Liver (tissue), 9 donors: ENCODE data around the gene DCAKD. TPM values are rescaled to one million over a fixed set of nuclear protein-coding genes. Genes with fewer than 3 reads are reported as not detected.

Source experiments
- DNase-seq: peaks from one replicate; pipeline ENCODE4 v3.0.0-alpha.2; 2017; ENCODE audit warnings: low spot score
- H3K27ac ChIP-seq, 2 donors: one replicate each; pipeline ENCODE4 v1.7.0; 2013; ENCODE audit warnings: inconsistent platforms in 2 of 2, low read length in 2 of 2, control low read depth in 1 of 2, low read depth in 1 of 2, mild to moderate bottlenecking in 1 of 2
- H3K27me3 ChIP-seq, 4 donors: one replicate each; pipeline versions ENCODE4 v1.6.1 to v1.7.0; 2013; ENCODE audit warnings: low read length in 3 of 4, inconsistent platforms in 1 of 4, mild to moderate bottlenecking in 1 of 4, moderate library complexity in 1 of 4; ENCODE audit not compliant: control insufficient read depth in 4 of 4, insufficient read depth in 4 of 4
- H3K36me3 ChIP-seq, 4 donors: one replicate each; pipeline versions ENCODE4 v1.6.1 to v1.7.0; 2013; ENCODE audit warnings: low read length in 3 of 4, mild to moderate bottlenecking in 3 of 4, low read depth in 1 of 4, moderate library complexity in 1 of 4; ENCODE audit not compliant: control insufficient read depth in 4 of 4, insufficient read depth in 3 of 4
- H3K4me1 ChIP-seq, 4 donors: one replicate each; pipeline versions ENCODE4 v1.6.1 to v1.7.0; 2013; ENCODE audit warnings: low read length in 3 of 4, mild to moderate bottlenecking in 3 of 4, moderate library complexity in 1 of 4; ENCODE audit not compliant: control insufficient read depth in 4 of 4, insufficient read depth in 4 of 4
- H3K4me3 ChIP-seq, 3 donors: one replicate each; pipeline versions ENCODE4 v1.6.1 to v1.7.0; 2013; ENCODE audit warnings: low read length in 3 of 3, control low read depth in 1 of 3, low read depth in 1 of 3, mild to moderate bottlenecking in 1 of 3
- H3K9ac ChIP-seq, 2 donors: one replicate each; pipeline ENCODE4 v1.7.0; 2013; ENCODE audit warnings: low read length in 2 of 2, mild to moderate bottlenecking in 2 of 2, moderate library complexity in 2 of 2, control low read depth in 1 of 2, low read depth in 1 of 2
- H3K9me3 ChIP-seq, 4 donors: one replicate each; pipeline versions ENCODE4 v1.6.1 to v1.7.0; 2013; ENCODE audit warnings: low read length in 3 of 4; ENCODE audit not compliant: control insufficient read depth in 4 of 4
- EGR1 ChIP-seq, 2 donors: IDR thresholded peaks; 2 replicates each; pipeline ENCODE4 v1.6.1; 2016 to 2018; ENCODE audit warnings: antibody characterized with exemption in 2 of 2, low read depth in 2 of 2
- FOXA1 ChIP-seq: IDR thresholded peaks from 2 replicates; pipeline ENCODE4 v1.6.1; 2016; ENCODE audit warnings: antibody characterized with exemption
- FOXA2 ChIP-seq: IDR thresholded peaks from 2 replicates; pipeline ENCODE4 v1.6.1; 2016; ENCODE audit warnings: antibody characterized with exemption
- HNF4G ChIP-seq: IDR thresholded peaks from 2 replicates; pipeline ENCODE4 v1.6.1; 2016; ENCODE audit warnings: antibody characterized with exemption
- JUND ChIP-seq, 2 donors: IDR thresholded peaks; 2 replicates each; pipeline ENCODE4 v1.6.1; 2016; ENCODE audit warnings: antibody characterized with exemption in 2 of 2
- NR2F2 ChIP-seq: IDR thresholded peaks from 2 replicates; pipeline ENCODE4 v1.6.1; 2016; ENCODE audit warnings: antibody characterized with exemption
- RAD21 ChIP-seq, 2 donors: IDR thresholded peaks; 2 replicates each; pipeline ENCODE4 v1.6.1; 2016; ENCODE audit warnings: antibody characterized with exemption in 2 of 2, mild to moderate bottlenecking in 2 of 2
- SP1 ChIP-seq: IDR thresholded peaks from 2 replicates; pipeline ENCODE4 v1.6.1; 2018; ENCODE audit warnings: antibody characterized with exemption, mild to moderate bottlenecking
- TAF1 ChIP-seq: conservative IDR thresholded peaks from 2 replicates; pipeline ENCODE4 v1.6.1; 2016; ENCODE audit warnings: antibody characterized with exemption, mild to moderate bottlenecking
- YY1 ChIP-seq: IDR thresholded peaks from 2 replicates; pipeline ENCODE4 v1.6.1; 2016; ENCODE audit warnings: antibody characterized with exemption, mild to moderate bottlenecking
- WGBS: extraction: QIAGEN DNeasy Blood & Tissue Kit; methylation state at CpG from one replicate; pipeline ENCODE4 v1.1.7; 2013; 5-methylcytosine and 5-hydroxymethylcytosine counted together
- polyA plus RNA-seq, 2 donors: library from polyadenylated mRNA; stranded (reverse) in 1 of 2; unstranded in 1 of 2; fragments of 200-250 nt in 1 of 2; fragments of >200 nt in 1 of 2; fragmentation: Nextera tagmentation in 1 of 2; extraction: Ambion mirVana in 1 of 2; gene quantifications; one replicate each; pipeline versions ENCODE4 v1.2.1 to v1.2.3, GENCODE V29; 2013 to 2015
- total RNA-seq, 2 donors: library from RNA; depleted of rRNA; stranded (reverse); fragments of >200 nt; gene quantifications; one replicate each; pipeline ENCODE4 v1.2.3, GENCODE V29; 2014
- TF ChIP-seq, protein P1 (sequence below): fragments of 150-350 bp; IDR thresholded peaks from 2 replicates; pipeline ENCODE4 v1.5.1; 2017; ENCODE audit warnings: improper control_type of control experiment, low read depth, low read length; ENCODE audit not compliant: missing input control
- TF ChIP-seq, protein P2 (sequence below): IDR thresholded peaks from 2 replicates; pipeline ENCODE4 v1.6.1; 2016; ENCODE audit warnings: antibody characterized with exemption
- TF ChIP-seq, protein P3 (sequence below): IDR thresholded peaks from 2 replicates; pipeline ENCODE4 v1.6.1; 2016; ENCODE audit warnings: antibody characterized with exemption
- TF ChIP-seq, protein P4 (sequence below): IDR thresholded peaks from 2 replicates; pipeline ENCODE4 v1.6.1; 2016; ENCODE audit warnings: antibody characterized with exemption, mild to moderate bottlenecking
- donor health status: healthy.
- donor health status: healthy.
- donor health status: healthy.
- donor health status: healthy.
- donor health status: healthy.

DCAKD gene
- total and polyA plus RNA-seq, 4 donors = 9.7 to 22.9 (median 14.6) TPM

DNA sequence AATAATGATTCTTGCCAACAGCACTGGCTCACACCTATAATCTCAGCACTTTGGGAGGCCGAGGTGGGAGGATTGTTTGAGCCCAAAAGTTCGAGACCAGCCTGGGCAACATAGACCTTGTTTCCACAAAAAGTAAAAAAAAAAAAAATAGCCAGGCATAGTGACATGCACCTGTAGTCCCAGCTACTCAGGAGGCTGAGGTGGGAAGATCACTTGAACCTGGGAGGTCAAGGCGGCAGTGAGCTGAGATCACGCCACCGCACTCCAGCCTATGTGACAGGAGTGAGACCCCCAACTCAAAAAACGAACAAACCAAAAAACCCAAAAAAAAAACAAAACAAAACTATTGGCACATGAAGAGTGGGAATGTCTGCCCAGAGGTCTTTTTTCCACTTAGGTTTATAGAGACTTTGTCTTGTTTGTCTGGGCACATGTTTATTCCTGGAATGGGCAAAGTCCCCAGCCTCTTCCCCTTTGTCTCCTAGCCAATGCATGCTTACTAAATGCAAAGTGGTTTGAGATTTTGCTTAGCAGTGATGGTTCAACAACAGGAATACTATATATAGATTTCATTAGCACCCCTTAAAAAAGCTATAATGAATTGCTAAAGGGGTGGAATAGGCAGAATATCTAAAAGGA is 35.6 kb upstream of the DCAKD start (continued):
- TF ChIP-seq, protein P1, sequence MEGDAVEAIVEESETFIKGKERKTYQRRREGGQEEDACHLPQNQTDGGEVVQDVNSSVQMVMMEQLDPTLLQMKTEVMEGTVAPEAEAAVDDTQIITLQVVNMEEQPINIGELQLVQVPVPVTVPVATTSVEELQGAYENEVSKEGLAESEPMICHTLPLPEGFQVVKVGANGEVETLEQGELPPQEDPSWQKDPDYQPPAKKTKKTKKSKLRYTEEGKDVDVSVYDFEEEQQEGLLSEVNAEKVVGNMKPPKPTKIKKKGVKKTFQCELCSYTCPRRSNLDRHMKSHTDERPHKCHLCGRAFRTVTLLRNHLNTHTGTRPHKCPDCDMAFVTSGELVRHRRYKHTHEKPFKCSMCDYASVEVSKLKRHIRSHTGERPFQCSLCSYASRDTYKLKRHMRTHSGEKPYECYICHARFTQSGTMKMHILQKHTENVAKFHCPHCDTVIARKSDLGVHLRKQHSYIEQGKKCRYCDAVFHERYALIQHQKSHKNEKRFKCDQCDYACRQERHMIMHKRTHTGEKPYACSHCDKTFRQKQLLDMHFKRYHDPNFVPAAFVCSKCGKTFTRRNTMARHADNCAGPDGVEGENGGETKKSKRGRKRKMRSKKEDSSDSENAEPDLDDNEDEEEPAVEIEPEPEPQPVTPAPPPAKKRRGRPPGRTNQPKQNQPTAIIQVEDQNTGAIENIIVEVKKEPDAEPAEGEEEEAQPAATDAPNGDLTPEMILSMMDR = no peak
- peak; percentile 68 for TF ChIP-seq FOXA2
- TF ChIP-seq HNF4G = peak; percentile 84
- TF ChIP-seq, protein P2, sequence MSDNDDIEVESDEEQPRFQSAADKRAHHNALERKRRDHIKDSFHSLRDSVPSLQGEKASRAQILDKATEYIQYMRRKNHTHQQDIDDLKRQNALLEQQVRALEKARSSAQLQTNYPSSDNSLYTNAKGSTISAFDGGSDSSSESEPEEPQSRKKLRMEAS = peak; percentile 92
- TF ChIP-seq, protein P3, sequence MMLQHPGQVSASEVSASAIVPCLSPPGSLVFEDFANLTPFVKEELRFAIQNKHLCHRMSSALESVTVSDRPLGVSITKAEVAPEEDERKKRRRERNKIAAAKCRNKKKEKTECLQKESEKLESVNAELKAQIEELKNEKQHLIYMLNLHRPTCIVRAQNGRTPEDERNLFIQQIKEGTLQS = no peak
- peak in 1 of 2 donors; percentile 15 for TF ChIP-seq RAD21 (IDR thresholded peaks at IDR 0.05)
- no peak for TF ChIP-seq TAF1
- peak; percentile 69 for TF ChIP-seq FOXA1
- TF ChIP-seq NR2F2 = no peak
- peak; percentile 43 to 83 for TF ChIP-seq JUND (IDR thresholded peaks at IDR 0.05)
- TF ChIP-seq SP1 = peak; percentile 87

DNA sequence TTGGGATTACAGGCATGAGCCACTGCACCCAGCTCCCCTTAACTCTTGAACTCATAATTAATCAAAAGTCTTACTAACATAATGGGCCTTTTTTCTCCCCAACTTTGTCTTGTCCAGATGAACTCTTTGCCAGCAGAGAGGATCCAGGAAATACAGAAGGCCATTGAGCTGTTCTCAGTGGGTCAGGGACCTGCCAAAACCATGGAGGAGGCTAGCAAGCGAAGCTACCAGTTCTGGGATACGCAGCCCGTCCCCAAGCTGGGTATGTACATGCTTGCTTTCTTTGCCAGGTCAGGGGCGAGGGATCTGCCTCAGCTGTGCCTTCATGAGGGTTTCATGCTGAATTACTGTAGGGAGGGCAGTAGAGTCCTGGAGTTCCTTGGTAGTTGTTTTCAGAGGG is 35.0 kb upstream of the DCAKD start:
- WGBS = 92% methylated on average over 4 of the region's 4 CpGs
- H3K9me3 ChIP-seq = no peaks in the 10 kb centered on the region
- H3K36me3 ChIP-seq = peaks cover 8 to 44% (median 29%) of the 10 kb centered on the region in 4 donors
- peaks cover 13 to 34% (median 21%) of the 10 kb centered on the region in 4 donors for H3K4me1 ChIP-seq
- TF ChIP-seq, protein P4, sequence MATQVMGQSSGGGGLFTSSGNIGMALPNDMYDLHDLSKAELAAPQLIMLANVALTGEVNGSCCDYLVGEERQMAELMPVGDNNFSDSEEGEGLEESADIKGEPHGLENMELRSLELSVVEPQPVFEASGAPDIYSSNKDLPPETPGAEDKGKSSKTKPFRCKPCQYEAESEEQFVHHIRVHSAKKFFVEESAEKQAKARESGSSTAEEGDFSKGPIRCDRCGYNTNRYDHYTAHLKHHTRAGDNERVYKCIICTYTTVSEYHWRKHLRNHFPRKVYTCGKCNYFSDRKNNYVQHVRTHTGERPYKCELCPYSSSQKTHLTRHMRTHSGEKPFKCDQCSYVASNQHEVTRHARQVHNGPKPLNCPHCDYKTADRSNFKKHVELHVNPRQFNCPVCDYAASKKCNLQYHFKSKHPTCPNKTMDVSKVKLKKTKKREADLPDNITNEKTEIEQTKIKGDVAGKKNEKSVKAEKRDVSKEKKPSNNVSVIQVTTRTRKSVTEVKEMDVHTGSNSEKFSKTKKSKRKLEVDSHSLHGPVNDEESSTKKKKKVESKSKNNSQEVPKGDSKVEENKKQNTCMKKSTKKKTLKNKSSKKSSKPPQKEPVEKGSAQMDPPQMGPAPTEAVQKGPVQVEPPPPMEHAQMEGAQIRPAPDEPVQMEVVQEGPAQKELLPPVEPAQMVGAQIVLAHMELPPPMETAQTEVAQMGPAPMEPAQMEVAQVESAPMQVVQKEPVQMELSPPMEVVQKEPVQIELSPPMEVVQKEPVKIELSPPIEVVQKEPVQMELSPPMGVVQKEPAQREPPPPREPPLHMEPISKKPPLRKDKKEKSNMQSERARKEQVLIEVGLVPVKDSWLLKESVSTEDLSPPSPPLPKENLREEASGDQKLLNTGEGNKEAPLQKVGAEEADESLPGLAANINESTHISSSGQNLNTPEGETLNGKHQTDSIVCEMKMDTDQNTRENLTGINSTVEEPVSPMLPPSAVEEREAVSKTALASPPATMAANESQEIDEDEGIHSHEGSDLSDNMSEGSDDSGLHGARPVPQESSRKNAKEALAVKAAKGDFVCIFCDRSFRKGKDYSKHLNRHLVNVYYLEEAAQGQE = no peak
- no peak for TF ChIP-seq FOXA1
- TF ChIP-seq HNF4G = no peak
- no peak for TF ChIP-seq JUND (IDR thresholded peaks at IDR 0.05)
- no peak for TF ChIP-seq YY1
- no peak for TF ChIP-seq EGR1 (IDR thresholded peaks at IDR 0.05; ENCODE audit: low read depth in 2 of 2)
- TF ChIP-seq, protein P2 = no peak
- TF ChIP-seq, protein P3 = no peak
- H3K4me3 ChIP-seq = no peak overlapping the region
- H3K9ac ChIP-seq = no peak overlapping the region
- peak overlapping the region; percentile 87 to 96 for H3K27ac ChIP-seq
- H3K27me3 ChIP-seq = no peaks in the 10 kb centered on the region
- DNase-seq = no peak
